Adrenal gland (tissue), 12 donors: Measurements from ENCODE around the gene KCNK10. TPM values are rescaled to one million over a fixed set of nuclear protein-coding genes. Genes with fewer than 3 reads are reported as not detected.

Source experiments
- DNase-seq, 7 donors: peaks; one replicate each; pipeline ENCODE4 v3.0.0-alpha.2; 2019 to 2020
- H3K27ac ChIP-seq, 5 donors: fragments of 200-600 bp; sonication (generic) in 4 of 5; 1 replicate in 3 of 5; 2 replicates in 2 of 5; pipeline versions ENCODE4 v1.5.1 to v1.8.0; 2016 to 2020; ENCODE audit warnings: mild to moderate bottlenecking in 1 of 5
- H3K27me3 ChIP-seq: fragments of 200-600 bp; 2 replicates; pipeline ENCODE4 v1.8.0; 2021
- H3K36me3 ChIP-seq, 2 donors: fragments of 200-600 bp; replicated peaks in 1 of 2; 1 replicate in 1 of 2; 2 replicates in 1 of 2; pipeline versions ENCODE4 v1.5.1 to v1.8.0; 2018 to 2022
- H3K4me1 ChIP-seq, 2 donors: fragments of 200-600 bp; replicated peaks in 1 of 2; 1 replicate in 1 of 2; 2 replicates in 1 of 2; pipeline versions ENCODE4 v1.5.1 to v1.8.0; 2018 to 2021
- H3K4me3 ChIP-seq, 4 donors: fragments of 200-600 bp; sonication (generic) in 3 of 4; one replicate each; pipeline ENCODE4 v1.5.1; 2016 to 2018
- H3K9me3 ChIP-seq, 3 donors: fragments of 200-600 bp; sonication (generic) in 1 of 3; replicated peaks in 1 of 3; 1 replicate in 2 of 3; 2 replicates in 1 of 3; pipeline versions ENCODE4 v1.5.1 to v1.8.0; 2016 to 2021
- POLR2A ChIP-seq, 2 donors: fragments of 450-650 bp; IDR thresholded peaks; one replicate each; pipeline ENCODE4 v1.6.1; 2017; ENCODE audit warnings: antibody characterized with exemption in 2 of 2, mild to moderate bottlenecking in 2 of 2, moderate library complexity in 1 of 2
- WGBS, 4 donors: extraction: QIAGEN DNeasy Blood & Tissue Kit in 2 of 4; methylation state at CpG; one replicate each; pipeline versions ENCODE4 v1.1.5 to v1.1.7; 2013 to 2017; 5-methylcytosine and 5-hydroxymethylcytosine counted together
- intact Hi-C, 2 donors: fragments of 100-400 bp; cut with DNase I; formaldehyde crosslinking; loops; one replicate each; pipeline versions ENCODE4 v1.14.1 to v1.15.0; 2022 to 2023
- polyA plus RNA-seq, 3 donors: library from polyadenylated mRNA; stranded (reverse); fragments of 200-250 nt in 2 of 3; fragments of 350-450 nt in 1 of 3; fragmentation: Illumina TruSeq in 1 of 3; extraction: RNeasy Lipid Tissue Mini Kit (QIAGEN cat#74804) in 1 of 3; gene quantifications; one replicate each; pipeline ENCODE4 v1.2.3, GENCODE V29; 2013 to 2014
- total RNA-seq, 9 donors: library from RNA; depleted of rRNA in 4 of 9; stranded (reverse); fragments of >200 nt in 4 of 9; fragments of 120-200 nt in 1 of 9; fragmentation: NEBNext Ultra II Directional in 1 of 9; extraction: Animal tissue kit (Norgen Biotek cat#: 25700) in 1 of 9; gene quantifications; one replicate each; pipeline versions ENCODE4 v1.1.0 to v1.2.4, GENCODE V29; 2013 to 2023
- TF ChIP-seq, protein P1 (sequence below), 6 experiments: fragments of 450-650 bp in 4 of 6; fragments of 200-600 bp in 2 of 6; sonication (generic) in 1 of 6; IDR thresholded peaks; 1 replicate in 5 of 6; 2 replicates in 1 of 6; pipeline versions ENCODE4 v1.5.1 to v1.8.0; 2016 to 2021; ENCODE audit warnings: antibody characterized with exemption in 6 of 6, mild to moderate bottlenecking in 2 of 6, moderate library complexity in 1 of 6
- donor health status: healthy with polysubstance abuse.
- donor health status: Bipolar disorder and iron deficiency.
- donor health status: DM: yes; HTN: yes; CAD: no.
- donor health status: DM: no; HTN: no; CAD: no.
- donor health status: DM: no; HTN: no; CAD: no.
- donor health status: DM: yes; HTN: yes; CAD: no.

Gene KCNK10
- total and polyA plus RNA-seq, 12 donors, result 0.03 to 1.1 (median 0.60) TPM; not detected in 7

DNA sequence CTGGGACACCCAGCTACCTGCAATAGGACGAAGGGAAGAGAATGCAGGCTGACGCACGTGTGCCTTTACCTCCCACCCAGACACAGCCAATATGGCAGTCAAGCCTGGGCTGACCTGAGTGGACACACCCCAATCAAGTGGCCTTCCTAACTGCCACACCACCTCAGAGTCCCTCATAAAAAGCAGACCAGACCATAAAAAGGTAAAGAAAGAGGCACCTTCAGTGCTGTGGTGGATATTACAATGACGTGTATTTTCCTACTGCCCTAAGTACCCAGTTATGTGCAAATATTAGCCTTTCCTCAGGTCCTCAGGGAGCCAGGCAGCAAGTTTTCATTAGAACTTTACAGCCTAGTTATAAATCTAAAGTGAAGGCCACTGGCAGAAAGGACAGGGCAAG is 75.8 kb downstream of the KCNK10 start:
- DNase-seq, result no peak
- no peak overlapping the region for H3K27ac ChIP-seq
- no peak overlapping the region for H3K4me3 ChIP-seq
- no peaks in the 10 kb centered on the region for H3K9me3 ChIP-seq
- H3K4me1 ChIP-seq, result no peaks in the 10 kb centered on the region
- TF ChIP-seq, protein P1, sequence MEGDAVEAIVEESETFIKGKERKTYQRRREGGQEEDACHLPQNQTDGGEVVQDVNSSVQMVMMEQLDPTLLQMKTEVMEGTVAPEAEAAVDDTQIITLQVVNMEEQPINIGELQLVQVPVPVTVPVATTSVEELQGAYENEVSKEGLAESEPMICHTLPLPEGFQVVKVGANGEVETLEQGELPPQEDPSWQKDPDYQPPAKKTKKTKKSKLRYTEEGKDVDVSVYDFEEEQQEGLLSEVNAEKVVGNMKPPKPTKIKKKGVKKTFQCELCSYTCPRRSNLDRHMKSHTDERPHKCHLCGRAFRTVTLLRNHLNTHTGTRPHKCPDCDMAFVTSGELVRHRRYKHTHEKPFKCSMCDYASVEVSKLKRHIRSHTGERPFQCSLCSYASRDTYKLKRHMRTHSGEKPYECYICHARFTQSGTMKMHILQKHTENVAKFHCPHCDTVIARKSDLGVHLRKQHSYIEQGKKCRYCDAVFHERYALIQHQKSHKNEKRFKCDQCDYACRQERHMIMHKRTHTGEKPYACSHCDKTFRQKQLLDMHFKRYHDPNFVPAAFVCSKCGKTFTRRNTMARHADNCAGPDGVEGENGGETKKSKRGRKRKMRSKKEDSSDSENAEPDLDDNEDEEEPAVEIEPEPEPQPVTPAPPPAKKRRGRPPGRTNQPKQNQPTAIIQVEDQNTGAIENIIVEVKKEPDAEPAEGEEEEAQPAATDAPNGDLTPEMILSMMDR (IDR thresholded peaks at IDR 0.05), result no peak
- TF ChIP-seq POLR2A (IDR thresholded peaks at IDR 0.05), result no peak
- H3K27me3 ChIP-seq, result peaks cover 4% of the 10 kb centered on the region
- intact Hi-C loops, result no loop called here
- no peaks in the 10 kb centered on the region for H3K36me3 ChIP-seq
- WGBS, 4 donors, result 80 to 90% (median 80%) methylated on average over 4 of the region's 4 CpGs

DNA sequence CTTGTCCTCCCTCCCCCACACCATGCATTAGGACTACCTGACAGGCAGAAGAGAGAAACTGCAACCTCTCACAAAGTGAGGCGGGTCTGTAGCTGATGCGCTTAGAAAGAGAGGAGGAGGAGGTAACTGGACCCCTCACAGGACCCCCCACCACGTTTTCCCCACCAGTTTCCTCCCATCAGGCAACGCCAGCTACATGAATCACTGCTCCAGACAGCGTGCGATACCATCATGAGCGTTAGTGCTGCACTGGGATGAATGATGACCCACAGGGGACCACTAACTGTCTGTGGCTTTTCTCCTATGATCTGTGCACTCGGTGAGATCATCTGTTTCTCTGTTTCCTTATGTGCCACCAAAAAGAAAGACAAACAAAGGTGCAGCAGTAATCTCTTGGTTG is 77.7 kb downstream of the KCNK10 start:
- Histone ChIP-seq H3K27me3 (peaks cover 4% of the 10 kb centered on the region), H3K9me3 (no peaks in the 10 kb centered on the region), H3K4me3 (no peak overlapping the region), H3K4me1 (no peaks in the 10 kb centered on the region), H3K36me3 (no peaks in the 10 kb centered on the region), H3K27ac (no peak overlapping the region)
- DNase-seq, result peak in 1 of 7 donors; percentile 22
- WGBS, 4 donors, result 9 to 23% (median 16%) methylated on average over 8 of the region's 8 CpGs
- intact Hi-C loops, result no loop called here
- TF ChIP-seq POLR2A (IDR thresholded peaks at IDR 0.05), result no peak
- TF ChIP-seq, protein P1 (IDR thresholded peaks at IDR 0.05), result no peak

DNA sequence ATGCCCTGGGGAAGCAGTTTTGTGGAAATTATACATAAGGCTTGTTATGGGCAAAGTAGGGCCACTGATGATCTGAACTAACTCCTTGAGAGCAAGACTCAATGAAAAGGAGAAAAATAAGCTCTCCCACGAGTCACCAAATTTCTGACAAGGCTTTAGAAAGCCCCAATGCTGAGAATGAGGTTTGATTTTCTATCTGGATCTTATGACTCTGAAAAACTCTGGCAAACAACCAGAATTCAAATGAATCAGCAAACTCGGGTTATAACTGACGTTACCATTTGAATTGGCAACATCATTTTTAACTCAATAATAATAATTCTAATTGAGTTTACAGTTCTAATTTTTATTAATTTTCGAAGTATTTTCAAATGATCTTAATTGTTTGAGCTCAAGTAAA is 79.1 kb downstream of the KCNK10 start:
- no peak for DNase-seq
- H3K36me3 ChIP-seq, result no peaks in the 10 kb centered on the region
- peaks cover 4% of the 10 kb centered on the region for H3K27me3 ChIP-seq
- TF ChIP-seq, protein P1 (IDR thresholded peaks at IDR 0.05), result no peak
- TF ChIP-seq POLR2A (IDR thresholded peaks at IDR 0.05), result no peak
- H3K4me1 ChIP-seq, result no peaks in the 10 kb centered on the region
- no peaks in the 10 kb centered on the region for H3K9me3 ChIP-seq
- WGBS, 4 donors, result 28 to 40% (median 31%) methylated on average over 4 of the region's 4 CpGs
- H3K27ac ChIP-seq, result no peak overlapping the region
- H3K4me3 ChIP-seq, result no peak overlapping the region
- intact Hi-C loops, result no loop called here

DNA sequence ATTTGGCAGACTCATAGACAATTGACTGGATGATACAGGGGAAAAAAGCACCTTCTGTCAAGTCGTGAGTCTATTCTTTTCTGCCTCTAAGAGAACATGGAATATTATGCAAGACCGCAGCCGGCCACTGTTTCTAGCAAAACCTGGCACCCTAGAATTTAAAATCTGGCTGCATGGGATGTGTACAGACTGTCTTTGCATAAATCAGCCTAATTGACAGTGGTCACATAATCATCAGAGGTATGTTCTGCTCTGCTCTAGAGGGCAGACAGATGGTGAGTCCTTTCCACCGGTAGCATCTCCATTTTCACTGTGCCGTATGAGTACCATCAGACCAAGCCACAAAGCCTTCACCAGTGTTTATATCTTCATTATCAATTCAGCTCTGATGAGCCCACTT is 80.6 kb downstream of the KCNK10 start:
- intact Hi-C loops, result no loop called here
- Histone ChIP-seq H3K27me3 (peaks cover 4% of the 10 kb centered on the region), H3K4me3 (no peak overlapping the region), H3K27ac (no peak overlapping the region), H3K9me3 (no peaks in the 10 kb centered on the region), H3K36me3 (no peaks in the 10 kb centered on the region), H3K4me1 (no peaks in the 10 kb centered on the region)
- 71 to 81% (median 79%) methylated on average over 5 of the region's 5 CpGs for WGBS, 4 donors
- no peak for DNase-seq
- no peak for TF ChIP-seq POLR2A (IDR thresholded peaks at IDR 0.05)

DNA sequence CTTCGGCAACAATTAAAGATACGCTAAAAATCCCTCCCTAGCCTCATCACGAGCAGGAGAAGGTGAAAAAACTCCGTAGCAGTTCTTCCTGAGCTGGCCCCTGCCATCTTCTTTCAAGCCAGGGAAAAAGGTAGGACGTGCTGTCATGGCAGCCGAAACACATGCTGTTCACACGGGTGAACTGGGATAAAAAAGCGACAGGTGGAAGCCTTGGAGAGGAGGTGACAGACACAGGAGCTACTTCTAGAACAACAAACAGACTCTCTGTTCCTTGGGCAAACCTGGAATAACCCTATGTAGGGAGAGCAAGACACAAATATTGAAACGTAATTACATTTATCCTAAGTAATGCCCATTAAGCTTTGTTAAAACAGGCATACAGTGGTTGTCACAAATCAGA is 81.3 kb downstream of the KCNK10 start:
- TF ChIP-seq, protein P1 (IDR thresholded peaks at IDR 0.05), result no peak
- no peak for TF ChIP-seq POLR2A (IDR thresholded peaks at IDR 0.05)

More for the DNA sequence above, 81.3 kb downstream of the KCNK10 start:
- H3K4me3 ChIP-seq, result no peak overlapping the region
- intact Hi-C loops, result no loop called here
- H3K27ac ChIP-seq, result no peak overlapping the region
- no peak for DNase-seq
- 68 to 79% (median 75%) methylated on average over 9 of the region's 9 CpGs for WGBS, 4 donors
- no peaks in the 10 kb centered on the region for H3K4me1 ChIP-seq
- peaks cover 4% of the 10 kb centered on the region for H3K27me3 ChIP-seq
- no peaks in the 10 kb centered on the region for H3K9me3 ChIP-seq
- H3K36me3 ChIP-seq, result no peaks in the 10 kb centered on the region
